ENCODE data around the gene CYP24A1. TPM values are rescaled to one million over a fixed set of nuclear protein-coding genes. Genes with fewer than 3 reads are reported as not detected.

The CYP24A1 gene
- not detected for total RNA-seq

GRCh38 chr20:54173653-54174456 lies at the start of gene CYP24A1:
Gene CYP24A1 (minus strand): TSS chr20:54173986. CDS start chr20:54173579, 407 bp downstream.
- DNase-seq (ENCODE audit: low spot score), result no peak

- DNase-seq (ENCODE audit: low spot score), result no peak
Measured at GRCh38 chr20:54223285-54223684, 49.5 kb upstream of the CYP24A1 start.

DNA sequence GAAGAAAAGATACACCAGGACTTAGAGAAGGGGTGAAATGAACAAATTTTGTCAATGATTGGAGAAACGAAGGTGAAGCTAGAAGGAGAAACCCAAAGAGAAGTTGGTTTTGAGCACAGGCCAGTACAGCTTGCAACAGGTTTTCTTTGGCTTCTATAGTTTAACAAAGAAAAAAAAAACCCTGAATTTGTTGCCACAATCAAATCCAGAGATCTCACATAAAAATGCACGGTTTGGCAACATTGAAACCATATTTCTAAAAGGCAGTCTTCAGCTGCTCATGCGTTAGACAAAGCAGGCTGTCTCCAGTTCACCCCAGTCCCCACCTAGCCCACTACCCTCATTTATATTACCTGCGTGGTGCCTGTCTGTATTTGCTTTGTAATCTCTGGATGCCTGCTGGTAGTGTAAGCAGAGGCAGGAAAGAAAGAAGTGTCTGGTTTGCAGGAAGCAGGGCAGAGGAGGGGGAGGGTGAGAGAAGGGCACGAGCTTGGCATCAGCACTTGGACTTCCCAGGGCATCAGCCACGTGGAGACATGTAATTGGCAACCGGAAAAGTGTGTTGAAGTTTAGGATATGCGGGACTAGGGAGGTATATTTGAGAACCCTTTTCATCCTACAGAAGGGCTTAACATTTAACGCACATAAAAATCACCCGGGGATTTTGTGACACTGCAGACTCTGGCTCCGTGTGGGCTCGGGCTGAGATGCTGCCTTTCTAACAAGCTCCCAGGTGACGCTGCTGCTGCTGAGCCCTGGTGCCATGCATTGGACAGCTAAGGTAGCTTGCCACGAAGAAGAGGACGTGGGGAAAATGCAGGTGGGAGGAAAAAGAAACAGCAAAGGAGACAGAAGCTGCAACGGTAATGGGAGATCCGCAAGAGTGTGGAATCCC lies 48.5 kb upstream of the CYP24A1 start:
- DNase-seq (ENCODE audit: low spot score), result peak; percentile 22

- DNase-seq (ENCODE audit: low spot score), result no peak
Measured at GRCh38 chr20:54221353-54221752, 47.6 kb upstream of the CYP24A1 start.

DNA sequence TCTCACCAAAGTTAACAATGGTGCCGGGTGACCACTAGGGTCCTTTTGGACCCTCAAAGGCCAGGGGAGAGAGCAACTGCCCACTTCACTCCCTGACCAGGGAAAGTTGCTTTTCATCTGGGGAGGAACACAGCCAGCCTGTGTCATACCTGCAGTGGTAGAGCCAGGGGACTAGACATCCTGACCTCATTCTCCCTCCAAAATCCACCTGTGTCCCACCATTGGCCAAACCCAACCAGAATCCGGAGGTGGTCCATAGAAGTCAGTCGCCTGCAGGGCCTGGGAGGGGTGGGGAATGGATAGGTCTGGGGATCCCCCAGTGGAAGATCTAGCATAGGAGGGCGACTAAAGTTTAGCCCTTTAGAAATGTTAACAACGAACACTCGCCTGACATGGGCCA lies 46.9 kb upstream of the CYP24A1 start:
- no peak for DNase-seq (ENCODE audit: low spot score)

GRCh38 chr20:54219751-54220426 lies 46.1 kb upstream of the CYP24A1 start:
- DNase-seq (ENCODE audit: low spot score), result no peak

GRCh38 chr20:54218470-54218869 lies 44.7 kb upstream of the CYP24A1 start:
- no peak for DNase-seq (ENCODE audit: low spot score)

GRCh38 chr20:54217762-54218161 lies 44.0 kb upstream of the CYP24A1 start:
- DNase-seq (ENCODE audit: low spot score), result no peak

- DNase-seq (ENCODE audit: low spot score), result no peak
Measured at GRCh38 chr20:54215157-54215789, 41.5 kb upstream of the CYP24A1 start.

GRCh38 chr20:54214566-54214965 lies 40.8 kb upstream of the CYP24A1 start:
- DNase-seq (ENCODE audit: low spot score), result no peak

GRCh38 chr20:54212871-54213270 lies 39.1 kb upstream of the CYP24A1 start:
- DNase-seq (ENCODE audit: low spot score), result no peak

DNA sequence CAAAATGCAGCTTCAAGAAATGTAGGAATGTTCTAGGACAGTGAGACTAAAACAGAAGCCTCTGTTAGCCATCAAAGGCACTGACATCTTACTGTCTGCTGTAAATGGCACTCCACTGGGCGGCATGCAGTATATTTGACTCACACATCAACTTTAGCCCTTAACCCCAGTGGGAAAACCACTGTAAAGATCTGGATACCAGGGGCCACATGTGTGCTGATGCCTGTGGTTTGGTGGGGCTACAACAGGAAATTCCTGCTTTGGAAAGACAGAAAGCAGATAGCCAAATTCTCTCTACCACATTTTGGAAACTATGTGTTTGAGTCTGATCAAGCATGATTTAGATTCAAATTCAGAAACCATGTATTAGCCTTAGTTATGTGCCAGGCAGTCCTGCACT lies 38.4 kb upstream of the CYP24A1 start:
- no peak for DNase-seq (ENCODE audit: low spot score)

DNA sequence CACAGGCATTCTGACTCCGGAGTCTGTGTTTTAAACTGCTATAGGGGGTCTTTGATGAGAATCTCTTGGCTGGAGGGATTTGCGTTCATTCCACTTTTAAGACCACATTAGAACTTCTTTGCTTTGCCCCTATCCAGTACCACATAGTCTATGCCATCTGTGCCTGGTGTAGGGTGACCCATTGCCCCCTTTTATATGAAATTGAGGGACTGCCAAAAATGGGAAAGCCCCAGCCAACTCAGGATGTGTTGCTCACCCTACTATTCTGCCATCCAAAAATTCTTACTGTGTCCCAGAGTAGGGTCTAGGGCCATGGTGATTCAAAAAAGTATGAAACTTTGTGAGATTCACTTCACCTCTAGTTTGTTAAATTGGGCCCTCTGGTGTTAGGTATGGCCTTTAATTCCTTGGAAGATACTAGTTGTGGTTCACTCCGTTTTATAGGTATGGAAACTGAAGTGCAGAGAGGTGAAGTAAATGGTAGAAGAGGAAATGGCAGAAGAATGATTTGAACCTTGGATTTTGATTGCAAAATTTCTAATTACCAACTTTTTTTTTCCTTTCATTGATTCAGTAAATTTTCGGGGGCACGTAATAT lies 35.5 kb upstream of the CYP24A1 start:
- no peak for DNase-seq (ENCODE audit: low spot score)

- DNase-seq (ENCODE audit: low spot score), result no peak
Measured at GRCh38 chr20:54208548-54209176, 34.9 kb upstream of the CYP24A1 start.

DNA sequence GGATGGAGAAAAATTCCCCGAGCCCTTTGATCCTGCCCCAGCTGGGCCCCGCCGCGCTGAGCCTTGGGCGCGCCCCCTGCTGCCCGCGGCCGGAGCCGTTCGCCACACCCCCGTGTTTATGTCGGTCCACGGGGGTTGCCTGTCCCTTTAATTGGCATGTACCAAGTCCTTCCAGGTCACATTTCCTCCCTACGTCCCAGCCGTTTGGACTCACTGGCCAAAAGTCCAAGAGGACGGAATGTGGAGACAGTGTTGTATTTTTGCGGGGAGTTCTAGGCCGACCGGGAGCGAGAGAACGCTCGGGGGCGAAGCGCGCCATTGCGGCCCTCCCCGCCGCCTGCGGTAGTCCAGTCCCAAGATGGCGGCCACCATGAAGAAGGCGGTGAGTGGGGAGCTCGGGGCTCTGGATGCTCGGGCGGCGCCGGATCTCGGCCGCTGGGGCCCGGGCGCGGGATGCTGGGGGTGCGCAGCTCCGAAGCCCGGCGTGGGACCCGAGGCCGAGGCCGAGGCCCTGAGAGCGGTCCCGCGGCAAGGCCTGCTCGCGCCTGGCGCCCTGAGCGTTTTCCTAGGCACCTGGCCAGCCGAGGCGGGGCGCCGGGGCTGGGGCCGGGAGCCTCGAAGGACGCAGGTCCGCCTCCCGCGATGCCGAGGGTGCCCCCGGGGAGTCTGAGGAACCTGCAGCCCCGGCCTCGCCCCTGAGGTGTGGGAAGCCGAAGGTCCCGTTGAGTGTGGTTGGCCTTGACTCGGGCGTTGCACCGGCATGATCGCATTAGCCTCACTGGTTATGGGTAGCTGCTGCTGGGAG lies 34.2 kb upstream of the CYP24A1 start, which contains the start of gene PFDN4:
Gene PFDN4 (plus strand): TSS at position 345 of the 805 bp plus-strand sequence. CDS start 14 bp downstream, at position 359.
- peak; percentile 79 for DNase-seq (ENCODE audit: low spot score)

DNA sequence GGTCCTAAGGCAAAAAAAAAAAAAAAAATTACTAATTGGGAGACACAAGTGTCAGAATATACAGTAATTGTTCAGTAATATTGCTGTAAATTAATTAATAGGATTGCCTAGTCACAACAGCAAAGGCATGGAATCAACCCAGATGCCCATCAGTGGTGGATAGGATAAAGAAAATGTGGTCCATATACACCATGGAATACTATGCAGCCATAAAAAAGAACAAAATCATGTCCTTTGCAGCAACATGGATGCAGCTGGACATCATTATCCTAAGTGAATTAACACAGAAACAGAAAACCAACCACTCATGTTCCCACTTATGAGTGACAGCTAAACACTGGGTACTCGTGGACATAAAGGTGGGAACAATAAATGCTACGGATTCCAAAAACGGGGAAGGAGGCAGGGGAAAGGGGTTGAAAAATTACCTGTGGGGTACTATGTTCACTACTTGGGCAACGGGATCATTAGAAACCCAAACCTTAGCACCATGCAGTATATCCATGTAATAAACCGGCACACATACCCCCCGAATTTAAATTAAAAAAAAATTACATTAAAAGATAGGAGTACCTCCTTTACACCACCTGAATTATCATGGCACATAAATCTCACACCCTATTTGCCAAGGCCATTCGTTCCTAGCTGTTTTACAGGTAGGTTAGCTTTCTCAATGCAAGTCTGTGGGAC lies 33.4 kb upstream of the CYP24A1 start:
- DNase-seq (ENCODE audit: low spot score), result no peak

GRCh38 chr20:54205450-54205849 lies 31.7 kb upstream of the CYP24A1 start:
- DNase-seq (ENCODE audit: low spot score), result no peak

DNA sequence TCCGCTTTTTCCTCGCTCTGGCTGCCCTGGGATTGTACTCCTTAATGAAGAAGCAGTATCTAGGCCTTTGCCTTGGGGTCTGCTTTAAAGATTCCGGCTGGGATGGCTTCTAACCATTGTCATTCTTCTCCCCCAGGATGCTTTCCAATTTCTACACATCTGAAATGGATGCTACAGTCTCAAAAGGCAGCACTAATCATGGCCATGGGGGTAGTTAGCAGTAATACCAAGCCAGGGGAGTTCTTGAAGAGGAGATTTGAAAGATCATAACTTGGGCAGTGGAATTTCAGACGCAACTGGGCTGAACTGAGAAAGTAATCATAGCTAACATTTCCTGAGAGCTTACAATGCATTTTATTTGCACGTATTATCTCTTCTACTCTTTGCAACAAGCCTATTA lies 30.7 kb upstream of the CYP24A1 start:
- DNase-seq (ENCODE audit: low spot score), result no peak

DNA sequence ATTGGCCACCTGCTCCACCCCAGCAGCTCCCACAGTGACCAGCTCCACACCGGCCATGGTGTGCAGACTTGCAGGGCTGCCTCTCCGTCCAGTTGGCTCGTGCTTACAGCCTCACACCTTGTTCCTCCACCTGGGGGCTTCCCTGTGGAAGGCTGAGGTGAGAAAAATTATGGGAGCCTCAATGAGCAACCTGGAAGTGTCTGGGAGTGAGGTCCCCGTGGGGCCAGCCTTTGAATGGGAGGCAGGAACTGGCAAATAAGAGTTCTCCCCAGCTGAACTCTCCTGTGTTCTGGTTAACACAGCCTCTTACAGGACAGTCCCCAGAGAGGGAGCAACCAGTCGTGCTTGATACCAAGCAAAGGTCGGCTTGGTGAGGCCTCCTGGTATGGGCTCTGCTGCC lies 30.3 kb upstream of the CYP24A1 start:
- no peak for DNase-seq (ENCODE audit: low spot score)

Data from mucosa of gallbladder (tissue), 1 donor.